Stimulated activated CD4-positive, alpha-beta T cell treated with anti-CD3 and anti-CD28 coated beads, TNF-alpha, amount 100 ng/mL, for 4 hours (primary cell): ENCODE data around the gene CNTN5.
"Not testable (repeated sequence)": the region's sequence is repeated elsewhere in the genome, so short reads cannot be mapped to it uniquely, and the experiment has no call there.

Source experiments
- DNase-seq, 3 experiments: peaks; one replicate each; pipeline ENCODE4 v3.0.0-alpha.2; 2020; ENCODE audit warnings: low read depth in 3 of 3

Gene CNTN5

DNA sequence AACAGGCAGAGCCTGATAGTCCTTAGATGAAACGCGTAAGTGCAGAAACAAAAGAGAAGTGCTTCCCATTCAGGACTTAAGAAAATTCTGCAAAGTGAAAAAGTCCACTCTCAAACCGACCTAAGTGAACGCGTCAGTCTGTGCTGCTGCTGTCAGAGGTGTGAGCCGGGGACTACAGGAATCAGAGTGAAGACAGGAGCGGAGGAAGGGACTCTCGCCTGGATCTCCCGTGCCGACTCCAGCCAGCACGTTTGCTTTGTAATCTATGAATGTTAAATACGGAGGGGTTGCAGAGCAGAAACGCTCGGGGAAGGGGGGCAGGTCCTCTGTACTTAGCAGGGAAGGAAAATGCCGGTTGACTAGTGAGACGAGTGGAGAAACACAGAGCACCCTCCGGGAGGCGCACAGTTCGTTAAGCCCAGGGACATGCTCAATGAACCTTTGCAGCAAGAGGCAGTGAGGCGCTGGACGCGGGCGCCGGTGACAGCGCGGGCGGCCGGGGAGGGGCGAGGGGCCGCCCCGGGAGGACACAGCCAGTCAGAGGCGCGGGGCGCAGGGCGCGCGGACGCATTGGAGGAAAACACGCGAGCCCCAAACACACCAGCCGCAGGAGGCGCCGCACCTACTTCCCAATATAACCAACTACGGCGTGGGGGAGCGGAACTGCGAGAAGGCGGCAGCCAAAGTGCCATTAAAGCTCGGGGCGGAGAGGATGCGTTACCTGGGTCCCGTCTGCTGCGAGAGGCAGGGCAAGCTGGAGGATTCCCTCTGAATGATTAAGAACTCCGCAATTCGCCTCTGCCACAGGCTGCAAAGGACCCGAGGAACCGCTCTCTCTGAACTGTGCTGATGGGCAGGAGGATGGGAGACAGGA, at the start of gene CNTN5:
Gene CNTN5, plus strand, starts transcription at position 598 of the 874 bp plus-strand sequence.
- no peak for DNase-seq

DNA sequence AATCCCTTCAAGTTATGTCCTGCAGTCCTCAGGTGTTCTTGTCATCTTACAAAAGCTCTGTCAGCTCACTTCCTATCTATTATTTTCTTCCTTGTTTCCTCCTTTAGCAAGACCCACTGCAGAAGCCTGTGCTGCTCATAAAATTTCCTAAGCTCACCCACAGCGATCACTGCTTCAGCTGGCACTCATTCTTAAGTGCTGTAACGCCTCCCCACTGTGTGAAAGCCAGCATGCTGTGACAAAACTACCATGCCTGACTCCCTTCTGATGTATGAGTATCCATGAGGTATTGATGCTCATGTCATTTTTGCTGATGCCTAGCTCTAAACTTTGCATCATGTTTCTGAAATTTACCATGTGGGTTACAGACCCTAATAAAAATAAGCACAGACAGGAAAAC, 41.5 kb upstream of the CNTN5 start:
- no peak for DNase-seq

DNA sequence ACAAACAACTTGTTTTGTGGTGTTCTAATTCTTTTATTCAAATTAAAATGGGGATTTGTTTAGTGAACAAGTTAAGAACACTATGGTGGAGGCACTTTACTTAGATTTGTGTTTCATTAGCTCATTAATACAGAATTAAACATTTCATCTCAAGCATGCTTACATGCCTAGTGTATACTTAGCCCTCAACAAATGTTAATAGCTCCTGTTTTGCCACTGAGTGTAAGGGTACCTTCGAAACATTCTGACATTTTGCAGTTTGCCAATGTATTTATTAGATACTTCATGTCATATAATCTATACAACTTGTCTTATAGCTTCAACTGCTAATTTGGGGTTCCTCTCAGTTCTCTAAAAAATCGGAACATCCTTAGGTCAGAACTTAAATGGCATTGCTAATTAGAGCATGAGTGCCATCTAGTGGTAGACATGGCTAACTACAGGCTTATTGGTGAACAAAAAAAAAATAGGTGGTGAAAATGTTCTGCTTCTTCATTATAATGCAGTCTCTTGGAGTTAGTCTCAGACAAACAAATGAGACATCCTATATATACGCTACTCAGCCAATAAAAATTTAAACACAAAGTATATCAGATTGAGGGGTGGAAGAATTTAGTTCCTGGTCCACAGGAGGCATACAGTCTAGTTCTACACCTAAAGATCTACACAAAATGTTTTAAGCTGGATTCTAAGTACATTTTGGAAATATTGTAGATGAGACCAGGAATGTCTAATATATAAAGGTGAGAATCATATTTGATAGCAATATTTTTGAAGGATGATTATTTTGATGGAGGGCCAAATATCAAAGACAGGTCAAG, 4.9 kb upstream of the CNTN5 start:
- DNase-seq, result no peak

DNA sequence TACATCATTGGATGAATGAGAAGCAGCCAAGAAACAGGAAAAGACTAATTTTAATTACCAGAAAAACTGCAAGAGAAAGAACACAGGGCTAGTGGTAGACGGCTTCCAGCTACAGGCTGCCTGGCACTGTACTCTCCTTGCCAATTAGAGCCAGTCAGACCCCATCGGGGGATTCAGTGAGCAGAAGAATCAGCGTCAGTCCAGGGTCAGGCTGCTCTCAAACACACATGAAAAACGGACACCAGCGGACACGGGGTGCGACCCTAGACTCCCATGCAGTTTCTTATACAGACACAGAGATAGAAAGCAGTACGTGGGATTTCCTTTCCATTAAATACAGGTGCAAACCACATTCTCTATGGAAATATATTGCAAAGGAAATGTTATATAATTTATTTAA, 1.1 kb upstream of the CNTN5 start:
- DNase-seq, result no peak

DNA sequence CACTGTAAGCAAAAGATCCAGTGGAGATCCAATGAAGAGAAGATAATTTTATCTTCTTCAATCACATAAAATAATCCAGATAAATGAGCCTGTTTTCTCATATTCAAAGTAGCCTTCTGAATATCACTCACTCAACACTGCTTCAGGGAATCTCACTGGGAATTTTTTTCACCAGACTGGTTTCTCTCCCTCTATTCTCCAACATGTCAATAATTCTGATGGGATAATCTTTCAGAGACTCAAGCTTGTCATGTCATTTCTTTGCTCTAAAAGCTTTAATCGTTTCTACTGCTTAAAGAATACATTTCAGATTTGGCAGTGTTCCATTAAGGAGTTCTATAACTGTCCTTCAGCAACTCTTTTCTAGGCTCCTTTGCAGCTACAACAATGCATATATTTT, 16.3 kb downstream of the CNTN5 start:
- DNase-seq, result no peak

DNA sequence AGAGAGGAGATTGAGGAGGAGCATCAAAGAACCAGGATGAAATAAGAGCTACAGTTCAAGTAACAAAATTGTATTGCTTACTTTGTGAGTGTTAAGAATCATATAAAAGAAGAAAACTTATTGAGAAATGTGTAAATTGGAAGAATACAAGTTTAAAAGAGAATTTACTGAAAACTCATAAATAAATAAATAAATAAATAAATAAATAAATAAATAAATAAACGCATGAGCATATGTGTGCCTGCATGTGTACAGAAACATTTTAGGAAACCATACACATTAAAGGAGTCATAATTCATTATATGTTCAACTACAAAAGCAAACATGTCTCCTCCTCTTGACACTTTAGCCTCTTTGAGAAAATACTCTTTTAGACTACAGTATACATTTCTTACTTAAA, 42.6 kb downstream of the CNTN5 start:
- DNase-seq, result no peak

DNA sequence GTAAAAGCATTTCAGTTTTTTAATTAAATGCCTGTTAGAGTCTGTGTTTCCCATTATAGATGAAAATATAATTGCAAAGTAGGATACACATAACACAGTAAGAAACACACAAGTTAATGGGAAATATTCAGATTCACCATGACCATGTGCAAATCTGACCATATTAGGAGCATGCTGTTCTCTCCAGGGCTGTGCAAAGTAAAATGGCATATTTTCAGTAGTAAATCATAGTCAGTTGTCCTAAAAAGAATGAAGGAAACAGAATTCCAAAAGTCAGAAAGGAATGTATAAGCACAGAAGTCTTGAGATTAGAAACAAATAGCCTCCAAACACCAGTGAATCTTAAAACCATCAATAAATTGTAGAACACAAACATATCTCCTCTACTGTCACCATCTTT, 44.4 kb downstream of the CNTN5 start:
- no peak for DNase-seq

DNA sequence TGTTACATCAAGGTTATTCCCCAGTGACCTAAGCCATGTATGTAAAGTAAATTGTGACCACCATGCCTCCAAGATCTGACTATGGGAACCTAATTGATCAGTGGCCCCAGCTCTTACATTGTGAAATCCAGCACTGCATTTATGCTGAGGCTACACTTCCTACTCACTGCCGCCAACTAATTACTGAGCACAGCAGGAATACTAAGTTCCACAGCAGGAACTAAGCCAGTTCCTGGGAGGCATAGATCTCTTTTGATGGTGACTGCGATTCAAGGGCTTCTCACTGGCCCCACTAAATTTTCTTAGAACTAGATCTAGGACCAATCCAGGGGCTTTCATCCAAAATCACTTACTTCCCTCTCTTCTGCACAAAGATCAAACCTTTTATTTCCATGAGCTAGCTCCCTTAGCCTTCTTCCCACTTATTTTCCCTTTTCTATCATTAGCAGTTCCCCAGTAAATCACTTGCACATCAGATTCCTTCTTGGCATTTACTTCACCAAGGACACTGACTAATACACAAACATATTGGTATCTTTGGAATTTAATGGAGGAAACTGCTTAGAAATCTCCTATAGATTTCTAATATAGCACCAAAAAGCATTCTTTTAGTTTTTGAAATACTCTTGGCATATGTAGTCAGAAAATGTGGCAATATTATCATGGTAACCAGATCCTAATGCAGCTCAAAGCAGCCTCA, 46.0 kb downstream of the CNTN5 start:
- DNase-seq, result no peak

DNA sequence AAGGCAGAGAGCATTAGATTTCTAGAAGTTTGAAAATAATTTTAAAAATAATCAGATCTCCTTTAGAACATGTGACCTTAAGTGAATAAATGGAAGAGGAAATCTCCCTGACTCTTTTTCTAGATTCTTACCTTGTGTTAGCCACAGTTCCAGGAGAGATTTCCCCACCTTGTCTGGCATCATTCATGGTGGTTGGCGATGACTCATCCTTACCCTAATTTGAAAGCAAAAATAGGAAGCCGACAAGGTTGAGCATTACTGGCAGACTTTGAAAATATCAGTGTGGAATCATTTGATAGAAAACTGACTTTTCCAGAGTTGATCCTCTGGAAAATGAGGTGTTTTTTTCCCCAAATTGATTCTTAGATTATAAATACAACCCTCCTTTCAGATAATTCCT, 48.1 kb downstream of the CNTN5 start:
- no peak for DNase-seq

DNA sequence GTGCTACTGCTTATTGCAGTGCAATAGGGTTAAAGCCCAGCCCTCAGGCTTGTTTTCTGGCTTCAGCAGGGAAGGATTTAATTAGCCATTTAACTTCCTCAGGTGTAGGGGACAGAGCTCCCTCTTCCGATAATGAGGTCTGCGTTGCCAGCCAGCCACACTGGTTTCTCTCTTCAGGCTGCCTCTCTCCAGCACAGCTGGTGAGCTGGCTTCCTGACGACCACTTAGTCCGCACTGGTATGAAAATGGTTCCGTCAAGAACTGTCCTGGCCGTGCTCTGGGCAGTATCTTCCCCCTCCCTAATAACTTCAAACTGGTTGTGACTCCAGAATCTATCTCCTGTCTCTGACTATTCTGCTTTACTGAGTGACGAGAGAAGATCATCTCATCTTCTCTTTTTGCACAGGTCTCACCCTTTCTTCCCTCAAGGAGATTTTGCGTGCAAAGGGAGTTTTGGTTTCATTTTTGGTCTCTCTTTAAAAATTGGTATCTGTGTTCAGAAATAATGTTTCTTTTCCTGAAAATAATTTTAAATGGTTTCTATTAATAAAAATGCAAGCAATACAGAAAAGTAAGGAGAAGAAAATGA, 49.2 kb downstream of the CNTN5 start:
- DNase-seq, result no peak

DNA sequence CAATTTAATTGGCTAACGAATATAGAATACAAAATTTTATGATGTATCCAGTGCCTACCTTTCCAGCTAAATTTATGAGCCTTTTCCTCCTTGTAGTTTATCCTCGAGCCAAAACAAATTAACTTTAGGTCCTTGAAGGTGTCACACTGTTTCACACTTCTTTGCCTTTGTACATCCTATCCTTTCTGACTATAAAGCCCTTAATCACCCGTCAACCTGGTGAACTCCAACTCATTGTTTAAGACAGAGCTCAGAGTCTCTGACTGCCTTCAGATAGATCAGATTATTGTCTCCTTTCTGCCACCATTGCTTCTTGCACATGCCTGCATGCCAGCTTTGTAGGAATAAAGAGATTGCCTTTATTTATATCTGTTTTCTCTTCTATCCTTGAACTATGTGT, 58.8 kb downstream of the CNTN5 start:
- no peak for DNase-seq

DNA sequence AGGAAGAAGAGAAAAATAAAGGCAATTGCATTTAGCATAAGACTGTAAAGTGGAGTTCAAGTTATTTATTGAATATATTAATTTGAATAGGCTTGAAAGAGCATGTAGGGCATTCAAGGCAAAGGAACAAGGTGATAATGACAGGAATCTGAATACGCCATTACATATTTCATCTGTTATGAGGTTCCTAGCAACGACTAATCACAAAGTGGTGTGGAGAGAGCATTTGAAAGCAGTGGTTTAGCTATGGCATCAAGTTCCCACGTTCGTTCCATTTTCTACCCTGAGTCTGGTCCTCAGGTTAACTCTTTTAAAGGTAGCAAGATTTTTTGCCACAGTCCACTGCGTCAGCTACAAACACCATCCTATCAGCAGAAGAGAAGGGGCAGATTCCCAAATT, 59.4 kb downstream of the CNTN5 start:
- no peak for DNase-seq

DNA sequence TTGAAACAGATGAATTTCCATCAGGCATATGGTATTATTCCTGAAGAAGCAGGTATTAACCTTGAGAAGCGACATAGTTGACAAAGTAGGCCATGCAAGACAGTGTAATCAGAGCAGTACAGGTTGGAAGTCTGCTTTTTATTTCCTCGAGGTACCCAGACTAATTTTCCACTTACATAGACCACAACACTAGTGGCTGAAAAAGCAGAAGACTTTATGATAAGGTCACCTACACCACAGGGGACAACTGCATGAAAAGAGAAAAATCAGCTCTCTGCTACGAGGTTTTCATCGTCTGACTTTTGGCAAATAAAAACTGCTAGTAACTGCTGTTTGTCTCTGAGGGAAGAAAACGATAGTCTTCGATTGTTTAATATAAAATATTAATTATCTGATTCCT, 77.5 kb downstream of the CNTN5 start:
- DNase-seq, result no peak

DNA sequence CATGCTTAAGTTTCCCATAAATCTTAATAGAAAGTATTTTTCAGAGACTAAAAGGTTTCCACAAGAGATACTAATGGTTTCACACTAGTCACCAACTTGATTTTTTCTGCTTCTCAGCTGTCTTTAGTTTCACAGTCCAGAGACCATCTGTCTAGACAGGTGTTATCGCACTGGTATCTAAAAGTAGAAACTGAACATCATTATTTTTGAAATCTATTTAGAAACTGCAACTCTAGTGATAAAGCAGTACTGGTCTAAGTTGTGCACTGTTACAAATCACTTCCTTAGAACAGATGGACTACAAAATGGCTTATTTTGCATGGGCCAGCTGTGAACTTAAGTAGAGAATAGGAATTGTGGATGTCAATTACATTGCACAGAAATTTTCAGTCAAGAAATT, 78.0 kb downstream of the CNTN5 start:
- no peak for DNase-seq

DNA sequence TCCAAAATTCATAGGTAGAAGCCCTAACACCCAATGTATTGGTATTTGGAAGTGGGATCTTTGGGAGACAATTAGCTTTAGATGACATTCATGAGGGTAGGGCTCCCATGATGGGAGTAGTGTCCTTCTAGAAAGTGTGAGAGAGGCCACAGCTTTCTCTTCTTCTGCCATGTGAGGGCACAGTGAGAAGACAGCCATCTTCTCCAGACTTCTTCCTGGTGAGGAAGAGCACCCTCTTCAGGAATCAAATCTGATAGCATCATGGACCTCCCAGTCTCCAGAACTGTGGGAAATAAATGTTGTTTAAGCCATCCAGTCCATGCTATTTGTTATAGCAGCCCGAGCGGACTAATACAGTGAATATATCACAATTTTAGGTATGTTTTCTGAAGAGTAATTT, 96.9 kb downstream of the CNTN5 start:
- DNase-seq, result no peak

DNA sequence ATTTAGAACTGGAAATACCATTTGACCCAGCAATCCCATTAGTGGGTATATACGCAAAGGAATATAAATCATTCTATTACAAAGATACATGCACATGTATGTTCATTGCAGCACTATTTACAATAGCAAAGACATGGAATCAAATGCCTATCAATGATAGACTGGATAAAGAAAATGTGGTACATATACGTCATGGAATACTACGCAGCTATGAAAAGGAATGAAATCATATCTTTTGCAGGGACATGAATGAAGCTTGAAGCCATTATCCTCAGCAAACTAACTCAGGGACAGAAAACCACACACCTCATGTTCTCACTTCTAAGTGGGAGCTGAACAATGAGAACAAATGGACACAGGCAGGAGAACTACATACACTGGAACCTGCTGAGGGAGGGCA, 113.1 kb downstream of the CNTN5 start:
- DNase-seq, result not testable (repeated sequence)

DNA sequence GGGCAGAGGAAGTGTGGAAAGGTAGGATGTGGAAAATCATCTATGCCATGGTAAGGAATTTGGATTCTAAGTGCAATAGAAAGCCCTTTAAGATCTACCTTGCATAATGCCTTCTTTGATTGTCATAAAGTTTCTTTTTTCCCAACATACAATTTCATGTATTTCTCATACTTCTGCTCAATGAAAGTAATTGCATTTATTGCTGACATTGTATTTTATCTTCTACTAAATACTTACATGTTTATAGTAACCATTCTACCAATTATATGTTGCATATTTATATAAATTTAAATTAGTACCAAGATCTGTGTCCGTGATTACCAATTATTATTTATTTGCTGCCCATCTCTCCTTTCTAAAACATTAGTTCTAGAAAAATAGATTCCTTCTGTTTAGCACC, 114.8 kb downstream of the CNTN5 start:
- DNase-seq, result no peak

DNA sequence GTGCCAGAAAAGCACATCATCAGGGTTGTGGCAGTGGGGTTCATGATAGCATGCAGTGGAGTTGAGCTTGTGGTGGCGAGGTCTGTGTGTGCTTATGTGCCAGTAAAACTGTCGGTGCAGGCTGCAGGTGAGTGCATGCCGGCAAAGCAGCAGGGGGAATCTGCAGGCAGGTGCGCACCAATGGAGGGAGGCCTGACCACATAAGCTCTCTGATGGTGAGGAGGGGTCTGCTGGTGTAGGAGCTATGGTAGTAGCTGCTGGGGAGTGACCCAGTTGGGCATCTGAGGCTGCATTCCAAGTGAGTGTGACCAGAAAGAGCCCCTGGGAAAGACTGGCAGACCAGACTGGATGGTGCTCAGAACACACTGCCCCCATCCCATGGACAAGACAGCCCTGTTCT, 121.5 kb downstream of the CNTN5 start:
- DNase-seq, result no peak

DNA sequence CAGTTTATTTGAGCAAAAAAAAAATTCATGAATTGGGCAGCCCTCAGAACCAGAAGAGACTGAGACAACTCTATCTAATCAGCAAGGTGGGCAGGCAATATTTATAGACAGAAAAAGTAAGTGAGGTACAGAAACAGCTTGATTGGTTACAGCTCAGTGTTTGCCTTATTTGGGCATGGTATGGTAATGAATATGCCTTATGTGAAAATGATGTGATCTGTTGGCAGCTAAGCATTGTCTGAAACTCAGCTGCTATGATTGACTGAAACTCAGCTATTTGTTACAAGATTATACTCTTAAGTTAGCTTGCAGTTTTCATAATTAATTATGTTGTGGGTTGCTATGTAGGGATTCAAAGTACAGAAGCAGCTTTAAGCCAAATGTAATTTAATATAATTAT, 127.6 kb downstream of the CNTN5 start:
- DNase-seq, result no peak

DNA sequence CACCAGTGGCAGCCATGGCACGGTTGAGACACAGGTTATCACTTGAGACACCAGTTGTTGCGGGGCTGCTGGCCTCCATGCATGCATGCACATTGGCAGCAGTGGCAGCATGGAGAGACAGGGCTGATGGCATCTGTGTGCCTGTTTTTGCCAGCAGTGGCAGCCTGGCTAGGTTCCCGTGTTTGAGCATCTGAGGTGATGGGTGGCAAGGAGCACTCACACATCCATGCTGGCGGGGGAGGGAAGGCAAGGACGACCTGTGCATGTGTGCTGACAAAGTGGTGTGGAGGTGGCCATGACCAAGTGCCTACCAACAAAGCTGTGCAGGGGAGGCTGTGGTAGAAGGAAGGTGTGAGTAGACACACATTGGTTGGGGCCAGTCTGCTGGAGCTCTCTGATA, 133.5 kb downstream of the CNTN5 start:
- DNase-seq, result no peak

DNA sequence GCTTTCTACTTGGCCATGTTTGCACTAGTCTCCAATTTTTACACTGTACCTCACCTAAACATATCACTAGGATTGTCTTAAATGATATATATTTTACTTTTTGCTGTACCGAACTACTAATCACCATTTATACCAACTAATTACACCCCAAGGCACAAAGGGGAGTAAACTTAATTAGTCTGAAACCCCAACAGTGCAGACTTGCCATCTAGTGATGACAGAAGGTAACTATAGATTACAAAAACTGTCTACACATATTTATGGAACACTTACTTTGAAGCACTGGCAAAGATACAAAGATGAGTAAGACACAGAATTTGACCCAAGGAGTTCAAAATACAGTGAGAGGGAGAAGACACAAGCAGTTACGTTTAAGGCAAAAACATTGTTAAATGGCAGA, 139.7 kb downstream of the CNTN5 start:
- DNase-seq, result no peak

DNA sequence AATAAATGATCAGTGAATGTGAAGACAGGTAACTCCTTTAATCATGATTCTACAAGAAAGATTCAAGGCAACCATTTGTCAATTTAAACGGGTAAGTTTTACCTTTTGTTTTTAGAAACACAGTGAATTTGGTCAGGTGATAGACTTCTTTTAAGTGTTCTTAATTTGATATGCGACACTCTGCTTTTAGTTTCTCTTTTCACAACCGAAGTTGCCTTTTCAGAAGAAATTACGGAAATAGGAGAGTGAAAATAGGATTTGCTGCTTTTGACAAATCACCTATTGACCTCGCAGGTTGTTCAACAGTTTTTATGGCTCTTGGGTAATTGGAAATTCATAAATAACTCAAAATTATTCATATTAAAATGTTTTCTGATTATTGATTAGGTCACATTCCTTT, 142.1 kb downstream of the CNTN5 start:
- no peak for DNase-seq
